HG03095 (cell line): Measurements from ENCODE around the gene ZNF823.
"Not testable (repeated sequence)": the region's sequence is repeated elsewhere in the genome, so short reads cannot be mapped to it uniquely, and the experiment has no call there.

Experiments
- ATAC-seq: cut with Tn5 transposase; IDR thresholded peaks from one replicate; pipeline ENCODE4 v1.9.1; 2021; ENCODE audit warnings: moderate library complexity; ENCODE audit not compliant: unreplicated experiment

Gene ZNF823

DNA sequence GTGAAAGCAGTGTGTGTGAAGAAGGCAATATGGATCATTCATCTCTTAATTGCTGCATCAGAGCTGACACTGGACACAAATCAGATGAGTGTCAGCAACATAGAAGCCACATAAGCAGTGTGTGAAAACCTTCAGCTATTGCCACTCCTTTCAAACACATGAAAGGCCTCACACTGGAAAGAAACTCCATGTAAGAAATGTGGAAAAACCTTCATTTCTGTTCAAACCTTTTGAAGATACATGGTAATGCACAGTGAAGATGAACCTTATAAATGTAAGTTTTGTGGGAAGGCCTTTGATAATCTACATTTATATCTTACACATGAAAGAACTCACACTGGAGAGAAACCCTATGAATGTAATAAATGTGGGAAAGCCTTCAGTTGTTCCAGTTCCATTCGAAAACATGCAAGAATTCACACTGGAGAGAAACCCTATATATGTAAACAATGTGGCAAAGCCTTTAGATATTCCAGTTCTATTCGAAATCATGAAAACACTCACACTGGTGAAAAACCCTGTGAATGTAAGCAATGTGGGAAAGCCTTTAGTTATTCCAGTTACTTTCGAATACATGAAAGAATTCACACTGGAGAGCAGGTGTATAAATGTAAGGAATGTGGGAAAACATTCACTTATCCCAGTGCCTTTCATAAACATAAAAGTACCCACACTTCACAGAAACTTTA, 53.6 kb downstream of the ZNF823 start:
- ATAC-seq = no peak

DNA sequence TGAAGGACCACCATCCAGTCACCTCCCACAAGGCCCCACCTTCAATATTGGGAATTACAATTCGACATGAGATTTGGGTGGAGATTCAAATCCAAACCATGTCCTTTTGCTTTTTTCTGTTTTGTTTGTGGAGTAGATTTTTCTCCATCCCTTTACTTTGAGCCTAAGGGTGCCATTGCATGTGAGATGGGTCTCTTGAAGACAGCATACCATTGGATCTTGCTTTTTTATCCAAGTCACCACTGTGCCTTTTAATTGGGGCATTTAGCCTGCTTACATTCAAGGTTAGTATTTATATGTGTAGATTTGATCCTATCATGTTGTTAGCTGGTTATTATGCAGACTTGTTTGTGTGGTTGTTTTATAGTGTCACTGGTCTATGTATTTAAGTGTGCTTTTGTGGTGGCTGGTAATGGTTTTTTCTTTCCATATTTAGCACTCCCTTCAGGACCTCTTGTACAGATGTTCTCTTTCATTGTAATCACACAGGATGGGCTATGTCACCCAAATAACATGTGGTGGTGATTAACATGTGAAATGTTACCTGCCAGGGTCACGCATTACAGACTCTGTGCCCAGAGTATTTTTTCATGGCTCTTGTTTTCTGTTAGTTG, 58.0 kb downstream of the ZNF823 start:
- ATAC-seq = no peak

DNA sequence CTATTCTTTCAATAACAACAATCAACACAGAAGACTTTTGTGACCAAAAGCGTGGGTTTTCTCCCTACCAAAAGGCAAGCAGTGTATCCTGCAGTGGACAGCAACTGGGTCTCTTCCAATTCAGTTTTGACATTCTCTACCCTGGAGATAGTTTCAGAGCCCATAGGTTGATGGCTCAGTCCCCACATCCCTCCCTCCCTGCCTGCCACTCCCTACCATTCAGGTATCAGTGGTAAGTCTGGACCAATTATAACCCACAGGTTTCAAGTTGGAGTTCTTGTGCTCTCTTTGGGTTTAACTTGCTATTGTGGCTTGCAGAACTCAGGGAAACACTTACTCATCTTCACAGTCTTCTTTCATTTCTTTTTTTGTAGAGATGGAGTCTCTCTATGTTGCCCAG, 60.2 kb downstream of the ZNF823 start:
- no peak for ATAC-seq

DNA sequence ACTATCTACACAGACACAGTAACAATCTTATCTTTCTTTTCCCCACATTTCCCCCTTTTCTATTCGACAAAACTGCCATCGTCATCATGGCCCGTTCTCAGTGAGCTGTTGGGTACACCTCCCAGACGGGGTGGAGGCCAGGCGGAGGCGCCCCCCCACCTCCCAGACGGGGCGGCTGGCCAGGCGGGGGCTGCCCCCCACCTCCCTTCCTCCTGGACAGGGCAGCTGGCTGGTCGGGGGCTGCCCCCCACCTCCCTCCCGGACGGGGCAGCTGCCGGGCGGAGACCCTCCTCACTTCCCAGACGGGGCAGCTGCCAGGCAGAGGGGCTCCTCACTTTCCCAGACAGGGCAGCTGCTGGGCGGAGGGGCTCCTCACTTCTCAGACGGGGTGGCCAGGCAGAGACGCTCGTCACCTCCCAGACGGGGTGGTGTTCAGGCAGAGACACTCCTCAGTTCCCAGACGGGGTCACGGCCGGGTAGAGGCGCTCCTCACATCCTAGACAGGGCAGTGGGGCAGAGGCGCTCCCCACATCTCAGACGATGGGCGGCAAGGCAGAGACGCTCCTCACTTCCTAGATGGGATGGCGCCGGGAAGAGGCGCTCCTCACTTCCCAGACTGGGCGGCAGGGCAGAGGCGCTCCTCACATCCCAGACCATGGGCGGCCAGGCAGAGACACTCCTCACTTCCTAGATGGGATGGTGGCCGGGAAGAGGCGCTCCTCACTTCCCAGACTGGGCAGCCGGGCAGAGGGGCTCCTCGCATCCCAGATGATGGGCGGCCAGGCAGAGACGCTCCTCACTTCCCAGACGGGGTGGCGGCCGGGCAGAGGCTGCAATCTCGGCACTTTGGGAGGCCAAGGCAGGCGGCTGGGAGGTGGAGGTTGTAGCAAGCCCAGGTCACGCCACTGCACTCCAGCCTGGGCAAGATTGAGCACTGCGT, 61.8 kb downstream of the ZNF823 start:
- ATAC-seq = not testable (repeated sequence)

DNA sequence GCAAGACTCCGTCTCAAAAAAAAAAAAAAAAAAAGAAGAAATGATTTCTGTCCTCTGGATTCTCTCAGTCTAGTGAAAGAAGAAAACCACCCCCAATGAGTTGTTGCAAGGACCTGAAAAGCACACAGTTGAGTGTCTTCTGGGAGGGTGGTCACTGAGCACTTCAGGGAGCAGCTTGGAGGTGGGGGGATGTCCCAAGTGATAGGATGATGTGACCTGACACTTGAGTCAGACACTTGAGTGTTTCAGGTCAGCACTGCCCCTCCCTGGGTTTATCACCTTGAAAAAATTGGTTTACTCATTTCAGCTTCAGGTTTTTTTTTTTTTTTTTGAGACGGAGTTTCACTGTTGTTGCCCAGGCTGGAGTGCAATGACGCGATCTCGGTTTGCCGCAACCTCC, 63.2 kb downstream of the ZNF823 start:
- no peak for ATAC-seq

DNA sequence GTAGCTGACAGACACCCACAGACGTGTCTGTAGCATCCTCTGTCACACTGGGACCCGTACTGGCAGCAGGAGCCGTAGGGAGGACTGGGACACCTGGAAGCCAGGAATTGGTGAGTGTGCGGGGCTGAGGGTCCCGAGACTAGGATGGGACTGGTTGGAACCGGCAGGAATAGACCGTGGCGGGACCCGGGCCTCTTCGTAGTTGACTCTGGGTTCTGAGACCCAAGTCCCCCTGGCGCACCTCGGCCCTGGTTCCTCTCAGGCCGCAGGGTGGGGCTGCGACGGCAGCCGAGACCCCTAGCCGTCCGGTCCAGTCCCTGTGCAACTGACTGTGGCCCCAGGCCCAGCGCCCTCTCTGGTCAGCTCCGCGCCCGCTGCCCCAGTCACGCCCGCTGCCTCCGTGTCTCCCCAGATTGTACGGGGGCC, 64.7 kb downstream of the ZNF823 start:
- no peak for ATAC-seq

DNA sequence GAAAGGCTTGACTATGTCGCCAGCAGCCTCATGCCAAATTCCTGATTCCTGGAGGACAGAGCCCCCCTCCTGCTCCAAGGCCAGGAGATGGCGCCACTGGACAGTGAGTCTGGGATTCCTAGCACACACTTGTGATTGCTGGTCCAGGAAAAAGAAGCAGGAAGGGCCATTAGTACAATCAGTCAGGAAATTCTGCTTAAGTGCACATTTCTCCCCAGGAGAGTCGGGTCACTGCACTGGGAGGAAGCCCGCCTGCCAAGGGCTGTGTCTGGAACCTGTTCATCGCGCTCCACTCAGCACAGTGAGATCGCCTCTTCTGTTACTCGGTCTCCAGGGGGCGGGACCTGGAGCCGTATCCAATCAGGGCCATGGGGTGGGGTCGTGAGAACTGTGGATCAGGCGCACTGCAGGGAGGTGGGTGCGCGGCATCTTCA, 65.1 kb downstream of the ZNF823 start:
- no peak for ATAC-seq
